Sciatic nerve (tissue), 2 donors: ENCODE results near the gene RBFOX2. TPM values are rescaled to one million over a fixed set of nuclear protein-coding genes. Genes with fewer than 3 reads are reported as not detected.

ENCODE experiments used
- ATAC-seq: fragments of 200-7000 bp; cut with Tn5 transposase; one replicate; pipeline ENCODE4 v1.9.1; 2020; ENCODE audit warnings: mild to moderate bottlenecking, moderate library complexity
- DNase-seq: peaks from one replicate; pipeline ENCODE4 v3.0.0-alpha.2; 2020; ENCODE audit warnings: low spot score
- intact Hi-C: fragments of 100-400 bp; cut with DNase I; formaldehyde crosslinking; loops from one replicate; pipeline ENCODE4 v1.14.2; 2022
- total RNA-seq: library from RNA; stranded (reverse); fragmentation: NEBNext Ultra II Directional; extraction: Animal tissue kit (Norgen Biotek cat#: 25700); gene quantifications from one replicate; pipeline ENCODE4 v1.2.1, GENCODE V29; 2021
- donor health status: DM: no; HTN: no; CAD: no.
- donor health status: DM: no; HTN: no; CAD: no.

RBFOX2 gene
- total RNA-seq, 1 donor from 2014 or later: 77.7 TPM

- DNase-seq (no peak), ATAC-seq (peak; percentile 95)
- intact Hi-C loops: no loop called here
Measured at GRCh38 chr22:35914665-35915476, 113.8 kb downstream of the RBFOX2 start.

DNA sequence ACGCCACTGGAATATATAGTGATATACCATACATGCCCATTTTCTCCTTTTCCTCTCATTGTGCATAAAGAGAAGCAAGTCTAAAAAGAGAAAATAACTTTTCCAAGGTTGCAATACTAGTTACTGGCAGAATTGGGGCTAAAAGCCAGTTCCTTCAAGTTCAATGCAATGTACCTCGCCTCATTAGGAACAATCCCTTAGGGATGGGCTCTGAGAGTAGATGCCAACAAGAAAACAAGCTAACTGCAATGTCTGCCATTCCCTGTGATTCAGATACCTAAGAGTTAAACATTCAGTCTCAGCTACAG, 114.3 kb downstream of the RBFOX2 start:
- intact Hi-C loops: no loop called here
- no peak for DNase-seq
- ATAC-seq: no peak

DNA sequence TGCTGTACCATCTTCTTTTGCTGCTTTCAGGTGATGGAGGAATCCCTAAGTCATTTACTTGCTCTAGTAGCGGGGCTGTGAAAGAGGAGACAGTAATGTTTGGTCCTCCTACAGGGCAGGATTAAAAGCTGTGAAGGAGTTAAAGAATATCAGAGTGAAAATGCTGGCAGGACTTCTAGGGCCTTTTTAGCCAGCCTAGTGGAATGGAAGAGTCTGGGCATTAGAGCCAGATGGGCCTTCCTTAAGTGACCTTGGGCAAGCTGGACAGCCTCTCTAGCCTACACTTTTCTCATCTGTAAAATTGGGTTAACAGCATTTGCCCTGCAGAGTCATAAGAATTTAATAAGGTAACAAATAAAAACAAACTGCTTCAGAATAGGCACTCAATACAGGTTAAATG, 114.7 kb downstream of the RBFOX2 start:
- ATAC-seq: no peak
- intact Hi-C loops: no loop called here
- DNase-seq: no peak

DNA sequence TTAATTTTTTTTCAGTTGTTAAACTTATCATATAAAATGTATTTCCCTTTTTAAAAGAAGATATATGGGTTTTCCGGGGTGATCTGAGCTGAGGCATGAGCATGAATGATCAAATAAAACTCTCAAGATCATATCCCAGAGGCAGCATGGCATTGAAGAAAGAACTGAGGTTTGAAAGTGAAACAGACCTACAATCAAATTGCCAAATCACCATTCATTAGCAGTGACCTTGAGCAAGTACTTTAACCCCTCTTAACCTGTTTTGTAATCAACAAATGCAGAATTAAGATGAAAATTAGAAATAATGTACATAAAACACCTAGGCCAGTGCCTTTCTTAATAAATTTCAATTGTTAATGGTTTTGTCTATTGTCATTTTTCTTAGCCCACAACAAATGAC, 116.0 kb downstream of the RBFOX2 start:
- no peak for ATAC-seq
- intact Hi-C loops: no loop called here
- no peak for DNase-seq

DNA sequence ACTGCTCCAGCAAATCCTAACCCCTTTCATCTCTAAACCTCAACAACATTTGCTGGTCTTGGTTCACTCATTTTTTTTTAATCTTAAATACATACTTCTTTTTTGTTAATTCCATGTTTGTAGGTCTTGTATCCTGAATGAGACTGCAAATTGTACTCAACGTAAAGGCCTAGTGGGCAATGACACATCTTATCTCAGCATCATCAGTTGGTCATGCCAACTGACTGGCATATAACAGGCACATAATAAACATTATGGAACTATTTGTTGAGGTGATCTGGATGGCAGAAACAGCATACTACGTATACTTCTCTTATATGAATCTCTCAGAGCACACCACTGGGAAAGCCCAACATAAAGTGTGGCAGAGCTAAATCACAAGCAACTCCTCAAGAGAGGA, 116.7 kb downstream of the RBFOX2 start:
- intact Hi-C loops: no loop called here
- DNase-seq (no peak), ATAC-seq (no peak)

- intact Hi-C loops: no loop called here
- no peak for DNase-seq
- no peak for ATAC-seq
Measured at GRCh38 chr22:35910926-35911325, 117.7 kb downstream of the RBFOX2 start.

GRCh38 chr22:35910003-35910769, 118.4 kb downstream of the RBFOX2 start:
- intact Hi-C loops: no loop called here
- no peak for ATAC-seq
- DNase-seq: no peak

DNA sequence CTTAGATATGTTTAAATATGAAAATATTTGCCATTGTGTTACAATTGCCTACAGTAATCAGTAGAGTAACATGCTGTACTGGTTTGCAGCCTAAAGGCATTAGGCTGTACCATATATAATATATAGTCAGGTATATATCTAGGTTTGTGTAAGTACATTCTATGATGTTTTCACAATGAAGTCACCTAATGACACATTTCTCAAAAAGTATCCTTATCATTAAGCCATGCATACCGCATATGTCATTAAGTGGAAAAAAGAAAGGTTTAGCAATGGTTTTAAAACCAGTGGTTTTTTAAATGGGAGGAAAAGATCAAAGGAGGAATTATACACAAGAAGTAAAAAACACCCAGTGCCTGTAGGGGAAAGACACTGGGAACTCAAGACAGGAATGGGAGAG, 122.7 kb downstream of the RBFOX2 start:
- intact Hi-C loops: no loop called here
- ATAC-seq (no peak), DNase-seq (no peak)

GRCh38 chr22:35904752-35905151, 123.9 kb downstream of the RBFOX2 start:
- intact Hi-C loops: no loop called here
- no peak for ATAC-seq
- DNase-seq: no peak

DNA sequence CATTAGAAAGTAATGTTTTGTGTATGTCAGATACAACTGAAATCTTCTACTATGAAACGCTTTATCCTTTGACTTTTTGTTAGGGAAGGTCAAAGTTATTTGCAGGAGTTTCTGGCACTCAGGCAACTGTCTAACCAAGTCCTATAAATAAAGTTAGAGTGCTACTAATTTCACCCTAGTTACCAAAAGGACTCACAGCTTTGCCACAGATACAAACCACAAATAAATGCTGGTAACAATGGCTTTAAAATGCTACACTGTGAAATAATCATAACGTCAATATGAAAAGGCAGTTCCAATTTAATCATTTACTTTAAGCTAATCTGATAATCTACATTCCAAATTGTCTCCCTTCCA, 124.3 kb downstream of the RBFOX2 start:
- ATAC-seq (no peak), DNase-seq (no peak)
- intact Hi-C loops: no loop called here

GRCh38 chr22:35903571-35904335, 124.9 kb downstream of the RBFOX2 start:
- intact Hi-C loops: no loop called here
- ATAC-seq: no peak
- DNase-seq: no peak

- ATAC-seq (peak; percentile 30), DNase-seq (no peak)
- intact Hi-C loops: no loop called here
Measured at GRCh38 chr22:35900483-35901168, 128.0 kb downstream of the RBFOX2 start.

DNA sequence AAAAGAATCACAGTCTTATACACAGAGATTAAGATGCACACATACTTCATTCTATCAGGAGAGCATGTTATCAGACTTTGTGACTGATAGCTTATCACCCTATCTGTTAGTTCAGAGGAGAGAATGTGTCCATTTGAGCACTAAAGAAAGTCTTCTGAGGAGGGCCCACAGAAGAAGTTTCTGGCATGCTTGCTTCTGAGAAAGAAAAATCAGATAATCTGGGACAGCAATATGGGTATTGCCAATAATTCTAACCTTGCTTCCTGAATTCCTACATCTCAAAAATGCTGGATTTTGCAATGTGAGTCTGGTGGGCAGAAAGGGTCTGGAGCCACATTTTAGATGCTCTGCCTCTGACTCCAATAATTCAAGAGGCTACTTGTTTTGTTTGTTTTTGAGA, 128.9 kb downstream of the RBFOX2 start:
- intact Hi-C loops: no loop called here
- DNase-seq: no peak
- no peak for ATAC-seq

- intact Hi-C loops: no loop called here
- DNase-seq: no peak
- no peak for ATAC-seq
Measured at GRCh38 chr22:35896111-35896705, 132.4 kb downstream of the RBFOX2 start.

- ATAC-seq (peak; percentile 97), DNase-seq (no peak)
- intact Hi-C loops: no loop called here
Measured at GRCh38 chr22:35894937-35895708, 133.5 kb downstream of the RBFOX2 start.

DNA sequence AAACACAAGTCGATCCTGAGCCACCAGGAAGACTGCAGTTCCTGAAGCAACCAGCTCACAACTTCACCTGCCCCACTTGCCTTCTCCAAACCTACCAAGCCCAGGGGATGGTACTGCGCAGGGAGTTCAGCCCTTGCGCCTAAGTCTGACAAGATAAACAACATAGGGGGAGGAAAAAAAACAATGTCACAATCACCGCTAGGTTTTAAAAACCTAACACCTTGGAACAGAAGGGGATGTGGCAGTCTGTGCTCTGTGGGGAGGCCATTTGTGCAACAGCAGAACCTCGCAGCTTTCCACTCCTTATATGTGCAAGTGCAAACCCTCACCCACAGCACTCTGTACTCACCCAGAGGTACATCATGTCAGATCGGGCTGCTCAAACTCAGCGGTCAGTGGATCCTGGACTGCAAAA, 134.2 kb downstream of the RBFOX2 start:
- DNase-seq (no peak), ATAC-seq (peak; percentile 79)
- intact Hi-C loops: no loop called here

- DNase-seq (no peak), ATAC-seq (peak; percentile 87)
- intact Hi-C loops: no loop called here
Measured at GRCh38 chr22:35893698-35894097, 134.9 kb downstream of the RBFOX2 start.

DNA sequence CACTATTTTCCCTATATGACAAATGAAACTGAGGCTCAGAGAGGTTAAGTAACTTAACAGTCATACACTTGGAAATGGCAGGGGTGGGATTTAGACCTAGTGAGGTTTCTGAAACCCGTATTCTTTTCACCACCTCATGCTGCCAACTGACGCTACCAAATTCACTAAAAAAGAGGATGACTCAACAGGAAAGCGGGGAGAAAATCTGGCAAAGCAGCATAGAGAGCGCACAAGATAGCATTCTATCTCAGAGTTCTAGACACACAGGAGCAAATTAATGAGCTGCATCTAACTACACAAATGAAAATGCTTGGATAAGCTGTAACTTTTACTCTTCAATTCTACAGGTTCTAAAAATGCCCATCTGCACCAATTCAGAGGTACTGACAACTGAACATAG, 136.4 kb downstream of the RBFOX2 start:
- intact Hi-C loops: no loop called here
- DNase-seq (no peak), ATAC-seq (peak; percentile 30)
